ENCODE measurements around the gene ADCK1. TPM values are rescaled to one million over a fixed set of nuclear protein-coding genes. Genes with fewer than 3 reads are reported as not detected.

Gene ADCK1
- total RNA-seq, 2 experiments from 2014 or later = 7.1 to 8.7 TPM

GRCh38 chr14:77849711-77850110 lies 49.8 kb downstream of the ADCK1 start:
- Mint-ChIP-seq H3K36me3 (ENCODE audit: low read depth) (peaks cover 18% of the 10 kb centered on the region), H3K9me3 (no peaks in the 10 kb centered on the region), H3K27me3 (no peaks in the 10 kb centered on the region), H3K27ac (no peak overlapping the region), H3K4me1 (ENCODE audit: low read depth) (no peaks in the 10 kb centered on the region), H3K4me3 (no peak overlapping the region)
- no peak overlapping the region for H3K27ac ChIP-seq (ENCODE audit: low read depth in 1 of 2, low read length in 2 of 2)
- TF ChIP-seq CTCF (IDR thresholded peaks at IDR 0.05) = no peak
- ATAC-seq (ENCODE audit: poor library complexity) (no peak), DNase-seq (no peak)
- no peak overlapping the region for H3K4me3 ChIP-seq (ENCODE audit: low read length)
- CTCF ChIA-PET = no interaction called here
- POLR2A ChIA-PET = no interaction called here
- no peaks in the 10 kb centered on the region for H3K36me3 ChIP-seq (ENCODE audit: insufficient read depth, low read length)
- intact Hi-C loops (cut with DNase I, micrococcal nuclease) = no loop called here
- H3K4me1 ChIP-seq (ENCODE audit: insufficient read depth, low read length) = no peaks in the 10 kb centered on the region
- H3K9me3 ChIP-seq (ENCODE audit: control insufficient read depth in 1 of 2, insufficient read depth in 1 of 2, low read length in 2 of 2) = peaks cover 0 to 9% of the 10 kb centered on the region in 2 experiments
- no peaks in the 10 kb centered on the region for H3K27me3 ChIP-seq (ENCODE audit: control insufficient read depth in 1 of 2, insufficient read depth in 2 of 2, low read length in 2 of 2)

- Histone ChIP-seq H3K4me1 (ENCODE audit: insufficient read depth, low read length) (no peaks in the 10 kb centered on the region), H3K27ac (ENCODE audit: low read depth in 1 of 2, low read length in 2 of 2) (no peak overlapping the region), H3K9me3 (ENCODE audit: control insufficient read depth in 1 of 2, insufficient read depth in 1 of 2, low read length in 2 of 2) (peaks cover 0 to 9% of the 10 kb centered on the region in 2 experiments), H3K36me3 (ENCODE audit: insufficient read depth, low read length) (no peaks in the 10 kb centered on the region), H3K4me3 (ENCODE audit: low read length) (no peak overlapping the region), H3K27me3 (ENCODE audit: control insufficient read depth in 1 of 2, insufficient read depth in 2 of 2, low read length in 2 of 2) (no peaks in the 10 kb centered on the region)
- Mint-ChIP-seq H3K27ac (no peak overlapping the region), H3K4me1 (ENCODE audit: low read depth) (no peaks in the 10 kb centered on the region), H3K27me3 (no peaks in the 10 kb centered on the region), H3K36me3 (ENCODE audit: low read depth) (peaks cover 25% of the 10 kb centered on the region), H3K4me3 (no peak overlapping the region), H3K9me3 (no peaks in the 10 kb centered on the region)
- DNase-seq = no peak
- intact Hi-C loops (cut with DNase I, micrococcal nuclease) = no loop called here
- ChIA-PET CTCF (interaction anchor here (1.5 kb wide), 1 partner anchor 8 kb away, joined by 4 read pairs; no protein-coding TSS in a partner anchor), POLR2A (no interaction called here)
- no peak for ATAC-seq (ENCODE audit: poor library complexity)
- TF ChIP-seq CTCF (IDR thresholded peaks at IDR 0.05) = no peak
Observed at GRCh38 chr14:77853919-77854318, 54.0 kb downstream of the ADCK1 start.

- no peaks in the 10 kb centered on the region for H3K9me3 Mint-ChIP-seq
- DNase-seq = no peak
- no peak overlapping the region for H3K27ac ChIP-seq (ENCODE audit: low read depth in 1 of 2, low read length in 2 of 2)
- ChIA-PET POLR2A (no interaction called here), CTCF (no interaction called here)
- H3K36me3 ChIP-seq (ENCODE audit: insufficient read depth, low read length) = no peaks in the 10 kb centered on the region
- H3K4me3 ChIP-seq (ENCODE audit: low read length) = no peak overlapping the region
- no peaks in the 10 kb centered on the region for H3K27me3 Mint-ChIP-seq
- no peaks in the 10 kb centered on the region for H3K4me1 Mint-ChIP-seq (ENCODE audit: low read depth)
- intact Hi-C loops (cut with DNase I, micrococcal nuclease) = no loop called here
- H3K27ac Mint-ChIP-seq = no peak overlapping the region
- no peaks in the 10 kb centered on the region for H3K4me1 ChIP-seq (ENCODE audit: insufficient read depth, low read length)
- H3K9me3 ChIP-seq (ENCODE audit: control insufficient read depth in 1 of 2, insufficient read depth in 1 of 2, low read length in 2 of 2) = peaks cover 0 to 3% of the 10 kb centered on the region in 2 experiments
- ATAC-seq (ENCODE audit: poor library complexity) = no peak
- TF ChIP-seq CTCF (IDR thresholded peaks at IDR 0.05) = no peak
- no peak overlapping the region for H3K4me3 Mint-ChIP-seq
- no peaks in the 10 kb centered on the region for H3K27me3 ChIP-seq (ENCODE audit: control insufficient read depth in 1 of 2, insufficient read depth in 2 of 2, low read length in 2 of 2)
- peaks cover 25% of the 10 kb centered on the region for H3K36me3 Mint-ChIP-seq (ENCODE audit: low read depth)
Observed at GRCh38 chr14:77856941-77857340, 57.0 kb downstream of the ADCK1 start.
